GM12878 (cell line): Measurements from ENCODE around the gene METTL9. TPM values are rescaled to one million over a fixed set of nuclear protein-coding genes. Genes with fewer than 3 reads are reported as not detected.

Source experiments
- ATAC-seq: fragments of 200-7000 bp; cut with Tn5 transposase; 3 replicates; pipeline ENCODE4 v1.9.1; 2020; ENCODE audit warnings: mild to moderate bottlenecking, moderate library complexity
- BruUV-seq: library from RNA; stranded (reverse); fragments of 400-500 nt; replicated peaks from 2 replicates; lab custom pipeline; 2021; lab: Mats Ljungman, UMichigan
- CTCF ChIA-PET: fragments of 300-600 bp; sonication (Branson Sonifier 250); formaldehyde crosslinking; extraction: SDS; loops from one replicate; lab custom pipeline; 2021; ENCODE audit warnings: inconsistent platforms; lab: Yijun Ruan, JAX
- POLR2A ChIA-PET: fragments of 350-600 bp; formaldehyde crosslinking; extraction: SDS; loops from one replicate; lab custom pipeline; 2021; ENCODE audit warnings: inconsistent platforms; lab: Charles Lee
- RAD21 ChIA-PET: fragments of 300-600 bp; sonication (Branson Sonifier 250); formaldehyde crosslinking; loops from one replicate; lab custom pipeline; 2023; ENCODE audit warnings: antibody characterized with exemption; ENCODE audit not compliant: unreplicated experiment; lab: Charles Lee
- SMC1A ChIA-PET: fragments of 300-600 bp; sonication (Branson Sonifier 250); formaldehyde crosslinking; loops from one replicate; lab custom pipeline; 2023; ENCODE audit not compliant: unreplicated experiment, uncharacterized antibody; lab: Charles Lee
- DNase-seq: peaks from one replicate; pipeline ENCODE4 v3.0.0-alpha.2; 2011; ENCODE audit warnings: low read depth, low spot score
- FAIRE-seq: peaks from 3 replicates; lab custom pipeline; 2011; peaks lifted over from hg19 to GRCh38; lab: Jason Lieb, UNC
- H2AFZ ChIP-seq: 2 replicates; pipeline ENCODE4 v1.6.0; 2011; ENCODE audit warnings: low read depth, low read length, control low read depth; ENCODE audit not compliant: control insufficient read depth
- H3K27ac ChIP-seq: 2 replicates; pipeline ENCODE4 v1.5.1; 2011; ENCODE audit warnings: control low read depth; ENCODE audit not compliant: control insufficient read depth, insufficient read depth
- H3K27me3 ChIP-seq, 2 experiments: replicated peaks in 1 of 2; 2 replicates each; pipeline versions ENCODE4 v1.6.0 to v1.6.1; 2011; ENCODE audit warnings: low read length in 1 of 2; ENCODE audit not compliant: control insufficient read depth in 2 of 2, insufficient read depth in 2 of 2
- H3K36me3 ChIP-seq, 2 experiments: 2 replicates each; pipeline ENCODE4 v1.5.1; 2011; ENCODE audit warnings: low read length in 1 of 2; ENCODE audit not compliant: control insufficient read depth in 2 of 2, insufficient read depth in 2 of 2
- H3K4me1 ChIP-seq: 2 replicates; pipeline ENCODE4 v1.6.1; 2011; ENCODE audit warnings: mild to moderate bottlenecking, low read length, moderate library complexity, mixed read lengths; ENCODE audit not compliant: control insufficient read depth, insufficient read depth
- H3K4me2 ChIP-seq: 2 replicates; pipeline ENCODE4 v1.6.0; 2011; ENCODE audit warnings: control low read depth; ENCODE audit not compliant: control insufficient read depth, insufficient read depth
- H3K4me3 ChIP-seq: fragments of 200-600 bp; sonication (generic); 2 replicates; pipeline ENCODE4 v1.5.1; 2016
- H3K79me2 ChIP-seq: 2 replicates; pipeline ENCODE4 v1.6.0; 2011; ENCODE audit warnings: low read length; ENCODE audit not compliant: control insufficient read depth, insufficient read depth
- H3K9ac ChIP-seq: 2 replicates; pipeline ENCODE4 v1.8.0; 2011; ENCODE audit warnings: low read length, control low read depth, mixed read lengths; ENCODE audit not compliant: control insufficient read depth, insufficient read depth
- H3K9me3 ChIP-seq: replicated peaks from 3 replicates; pipeline ENCODE4 v1.5.1; 2011; ENCODE audit warnings: mild to moderate bottlenecking, low read length; ENCODE audit not compliant: control insufficient read depth, insufficient read depth
- H4K20me1 ChIP-seq: 2 replicates; pipeline ENCODE4 v1.6.0; 2011; ENCODE audit not compliant: control insufficient read depth, insufficient read depth
- CBX3 ChIP-seq: fragments of 200-600 bp; sonication (generic); IDR thresholded peaks from 2 replicates; pipeline ENCODE4 v1.6.1; 2016; ENCODE audit warnings: low read depth, borderline replicate concordance
- FOXK2 ChIP-seq: fragments of 450-650 bp; IDR thresholded peaks from 2 replicates; pipeline ENCODE4 v1.6.1; 2017; ENCODE audit warnings: mild to moderate bottlenecking, moderate library complexity
- HSF1 ChIP-seq: fragments of 150-350 bp; IDR thresholded peaks from 2 replicates; pipeline ENCODE4 v1.6.1; 2014; ENCODE audit warnings: mild to moderate bottlenecking, low read depth, low read length
- KAT2A ChIP-seq: conservative IDR thresholded peaks from 2 replicates; pipeline ENCODE4 v1.6.1; 2011; ENCODE audit warnings: low read depth, low read length; ENCODE audit not compliant: control insufficient read depth
- MYB ChIP-seq: fragments of 150-350 bp; IDR thresholded peaks from 2 replicates; pipeline ENCODE4 v1.6.1; 2014; ENCODE audit warnings: mild to moderate bottlenecking, low read depth, low read length, borderline replicate concordance
- TBL1XR1 ChIP-seq: IDR thresholded peaks from 2 replicates; pipeline ENCODE4 v1.6.1; 2012; ENCODE audit warnings: low read depth, low read length, improper control_type of control experiment
- ZBTB40 ChIP-seq: fragments of 450-650 bp; IDR thresholded peaks from 2 replicates; pipeline ENCODE4 v1.6.1; 2016; ENCODE audit warnings: mild to moderate bottlenecking, moderate library complexity, borderline replicate concordance
- in situ Hi-C: fragments of 300-500 bp; cut with MboI; formaldehyde crosslinking; loops from 9 replicates; pipeline ENCODE4 v1.14.3; 2018; ENCODE audit warnings: mixed read lengths
- intact Hi-C: fragments of 100-400 bp; cut with micrococcal nuclease; formaldehyde crosslinking; loops from one replicate; pipeline ENCODE4 v1.14.2; 2022; ENCODE audit not compliant: unreplicated experiment
- polyA plus RNA-seq, 11 experiments: library from polyadenylated mRNA; depleted of rRNA in 4 of 11; unstranded in 6 of 11; stranded (reverse) in 5 of 11; fragments of >200 nt; fragmentation: Nextera tagmentation in 4 of 11; fragmentation: Illumina TruSeq in 1 of 11; extraction: Ambion mirVana in 4 of 11; extraction: Trizol in 1 of 11; gene quantifications; 1 replicate in 1 of 11; 2 replicates in 10 of 11; pipeline versions ENCODE4 v1.2.1 to v1.2.3, GENCODE V29; 2011 to 2016; ENCODE audit warnings: inconsistent platforms in 2 of 11, missing spikeins in 2 of 11, low read depth in 1 of 11
- total RNA-seq, 4 experiments: library from RNA; depleted of rRNA in 3 of 4; stranded (reverse); fragments of >200 nt in 3 of 4; fragmentation: Illumina TruSeq in 1 of 4; extraction: Trizol in 1 of 4; gene quantifications; 2 replicates each; pipeline versions ENCODE4 v1.2.1 to v1.2.3, GENCODE V29; 2013 to 2021

Gene METTL9
- total and polyA plus RNA-seq, 10 of the 15 experiments (the other 5 are each of a cell fraction or from before 2014, with no cell fraction given), result 19.4 to 119 (median 101) TPM

GRCh38 chr16:21620592-21620991, 21.2 kb downstream of the METTL9 start:
- no peak overlapping the region for H3K4me3 ChIP-seq
- H3K36me3 ChIP-seq, result no peaks in the 10 kb centered on the region; a peak in 2 of 4 replicates
- TF ChIP-seq FOXK2, result no peak
- no peak for TF ChIP-seq ZBTB40
- TF ChIP-seq KAT2A, result no peak
- TF ChIP-seq TBL1XR1, result no peak
- TF ChIP-seq MYB, result no peak
- TF ChIP-seq HSF1, result no peak
- no peak for TF ChIP-seq CBX3
- no peak overlapping the region for H3K27ac ChIP-seq
- intact Hi-C loops (no loop called here), in situ Hi-C loops (no loop called here)
- no peak for DNase-seq
- H3K79me2 ChIP-seq, result no peaks in the 10 kb centered on the region
- ChIA-PET CTCF (interaction anchor here (0.8 to 1.6 kb wide), 5 partner anchors 8 to 37 kb away, joined by 3 to 5 read pairs (median 3); no protein-coding TSS in a partner anchor), SMC1A (interaction anchor here (1.3 to 2.0 kb wide), 3 partner anchors 9 to 17 kb away, joined by 3 to 5 read pairs (median 4); no protein-coding TSS in a partner anchor), RAD21 (no interaction called here), POLR2A (no interaction called here)
- no peaks in the 10 kb centered on the region for H3K27me3 ChIP-seq
- H3K4me2 ChIP-seq, result no peak overlapping the region
- no peak overlapping the region for H2AFZ ChIP-seq
- no peak overlapping the region for H3K9ac ChIP-seq
- ATAC-seq, result no peak
- FAIRE-seq, result no peak
- no TSS peak for BruUV-seq
- peaks cover 5% of the 10 kb centered on the region; the same call in 1 of the 2 replicates for H3K4me1 ChIP-seq
- no peaks in the 10 kb centered on the region for H3K9me3 ChIP-seq
- H4K20me1 ChIP-seq, result no peaks in the 10 kb centered on the region
